T-helper 2 cell treated with Interferon-gamma antibody and Interleukin-4, amounts not matched to agents 5 μg/mL and 100 μg/mL, for 36 hours (primary cell): Measurements from ENCODE around the gene MIXL1.
"Not testable (repeated sequence)": the region's sequence is repeated elsewhere in the genome, so short reads cannot be mapped to it uniquely, and the experiment has no call there.

Source experiments
- DNase-seq: peaks from one replicate; pipeline ENCODE4 v3.0.0; 2021; ENCODE audit warnings: low spot score
- H3K27ac Mint-ChIP-seq: one replicate; pipeline ENCODE4 v1.8.0; 2021; ENCODE audit warnings: mild to moderate bottlenecking, mixed read lengths
- H3K27me3 Mint-ChIP-seq: one replicate; pipeline ENCODE4 v1.8.0; 2021; ENCODE audit warnings: low read depth, mixed read lengths
- H3K36me3 Mint-ChIP-seq: one replicate; pipeline ENCODE4 v1.8.0; 2021; ENCODE audit warnings: low read depth, mixed read lengths
- H3K4me1 Mint-ChIP-seq: one replicate; pipeline ENCODE4 v1.8.0; 2021; ENCODE audit warnings: low read depth, mixed read lengths
- H3K4me3 Mint-ChIP-seq: one replicate; pipeline ENCODE4 v1.8.0; 2022; ENCODE audit warnings: mild to moderate bottlenecking, moderate library complexity, mixed read lengths
- H3K9me3 Mint-ChIP-seq: one replicate; pipeline ENCODE4 v1.8.0; 2021; ENCODE audit warnings: mixed read lengths

Gene MIXL1

GRCh38 chr1:226223157-226223785 lies at the start of gene MIXL1:
MIXL1 (plus strand) TSS chr1:226223664; CDS start chr1:226223682, 18 bp downstream.
- H3K36me3 Mint-ChIP-seq = peaks cover 6% of the 10 kb centered on the region
- peaks cover 4% of the 10 kb centered on the region for H3K4me1 Mint-ChIP-seq
- peaks cover 33% of the 10 kb centered on the region for H3K27me3 Mint-ChIP-seq
- H3K4me3 Mint-ChIP-seq = peak within 1 kb of the TSS; percentile 82
- DNase-seq = no peak
- H3K27ac Mint-ChIP-seq = no peak within 1 kb of the TSS
- no peaks in the 10 kb centered on the region for H3K9me3 Mint-ChIP-seq

GRCh38 chr1:226176870-226177269 lies 46.6 kb upstream of the MIXL1 start:
- H3K36me3 Mint-ChIP-seq = peaks cover 24% of the 10 kb centered on the region
- DNase-seq = no peak
- H3K9me3 Mint-ChIP-seq = no peaks in the 10 kb centered on the region
- no peaks in the 10 kb centered on the region for H3K27me3 Mint-ChIP-seq
- H3K4me3 Mint-ChIP-seq = no peak overlapping the region
- H3K27ac Mint-ChIP-seq = no peak overlapping the region
- peaks cover 15% of the 10 kb centered on the region for H3K4me1 Mint-ChIP-seq

- H3K27ac Mint-ChIP-seq = no peak overlapping the region
- no peak for DNase-seq
- H3K4me1 Mint-ChIP-seq = peaks cover 33% of the 10 kb centered on the region
- no peaks in the 10 kb centered on the region for H3K9me3 Mint-ChIP-seq
- no peak overlapping the region for H3K4me3 Mint-ChIP-seq
- peaks cover 26% of the 10 kb centered on the region for H3K36me3 Mint-ChIP-seq
- no peaks in the 10 kb centered on the region for H3K27me3 Mint-ChIP-seq
Observed at GRCh38 chr1:226181996-226182714, 41.3 kb upstream of the MIXL1 start.

GRCh38 chr1:226185141-226186036 lies 38.1 kb upstream of the MIXL1 start:
- peaks cover 26% of the 10 kb centered on the region for H3K4me1 Mint-ChIP-seq
- peak overlapping the region; percentile 97 for H3K4me3 Mint-ChIP-seq
- no peaks in the 10 kb centered on the region for H3K27me3 Mint-ChIP-seq
- peak overlapping the region; percentile 91 for H3K27ac Mint-ChIP-seq
- no peak for DNase-seq
- no peaks in the 10 kb centered on the region for H3K9me3 Mint-ChIP-seq
- peaks cover 12% of the 10 kb centered on the region for H3K36me3 Mint-ChIP-seq

DNA sequence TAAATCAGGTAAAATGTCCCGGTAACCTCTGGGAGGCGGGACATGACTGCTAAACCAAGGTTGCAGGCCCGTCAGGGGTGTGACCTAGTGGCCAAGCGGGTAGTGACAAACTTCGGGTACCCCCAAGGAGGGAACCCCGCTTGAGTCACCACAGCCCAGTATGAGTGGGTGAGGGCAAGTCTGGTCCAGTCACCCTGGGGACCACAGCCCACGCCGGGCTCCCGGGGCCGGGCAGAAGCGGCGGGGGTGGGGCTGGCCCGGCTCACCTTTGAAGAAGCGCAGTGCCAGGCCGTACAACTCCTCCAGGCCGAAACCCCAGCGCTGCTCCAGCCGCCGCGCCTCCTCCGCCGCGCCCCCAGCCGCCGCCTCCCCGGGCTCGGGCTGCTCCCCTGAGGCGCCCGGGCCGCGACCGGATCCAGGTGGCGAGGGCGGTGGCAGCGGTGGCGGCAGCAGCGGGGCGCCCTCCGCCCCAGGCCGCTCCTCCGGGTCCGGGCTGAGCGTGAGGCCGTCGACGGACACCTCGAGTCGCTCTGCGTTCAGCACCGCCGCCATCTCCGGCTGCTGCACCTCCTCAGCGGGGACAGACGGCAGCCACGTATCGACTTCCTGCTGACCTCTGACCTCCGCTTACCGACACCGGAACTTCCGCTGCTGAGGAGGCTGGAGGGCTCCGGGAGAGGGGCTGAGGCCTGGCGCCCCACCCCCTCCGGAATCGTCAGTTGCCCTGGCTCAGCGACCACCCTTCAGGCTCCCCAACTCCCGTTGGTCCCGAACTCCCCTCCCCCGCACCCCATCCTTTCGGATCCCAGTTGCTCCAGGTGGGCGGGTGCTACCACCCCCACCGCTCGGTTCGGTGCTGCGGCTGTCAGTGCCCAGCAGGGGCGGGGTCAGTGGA lies 37.1 kb upstream of the MIXL1 start, which contains the start of gene ACBD3:
TSS of gene ACBD3 (minus strand) at position 618 of the 895 bp plus-strand sequence. CDS start at position 552, 66 bp downstream.
- peaks cover 24% of the 10 kb centered on the region for H3K4me1 Mint-ChIP-seq
- no peaks in the 10 kb centered on the region for H3K9me3 Mint-ChIP-seq
- peak; percentile 85 for DNase-seq
- no peaks in the 10 kb centered on the region for H3K27me3 Mint-ChIP-seq
- H3K4me3 Mint-ChIP-seq = peak within 1 kb of the TSS; percentile 97
- peak within 1 kb of the TSS; percentile 93 for H3K27ac Mint-ChIP-seq
- H3K36me3 Mint-ChIP-seq = peaks cover 10% of the 10 kb centered on the region

DNA sequence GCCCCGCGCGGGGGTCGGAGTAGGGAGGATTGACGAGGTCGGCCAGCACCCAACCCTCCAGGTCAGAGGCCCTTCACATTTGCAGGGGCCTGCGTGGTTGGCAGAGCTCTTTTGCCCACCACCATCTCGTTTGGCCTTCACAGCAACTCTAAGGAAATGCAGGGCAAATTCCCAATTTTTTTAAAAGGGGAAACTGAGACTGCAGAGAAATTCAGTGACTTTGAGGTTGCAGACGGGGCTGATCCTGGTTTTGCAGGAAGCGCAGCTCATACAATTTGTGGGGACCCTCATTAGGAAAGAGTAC lies 36.5 kb upstream of the MIXL1 start:
- H3K27me3 Mint-ChIP-seq = no peaks in the 10 kb centered on the region
- peaks cover 10% of the 10 kb centered on the region for H3K36me3 Mint-ChIP-seq
- H3K27ac Mint-ChIP-seq = peak overlapping the region; percentile 93
- H3K4me3 Mint-ChIP-seq = peak overlapping the region; percentile 86
- no peaks in the 10 kb centered on the region for H3K9me3 Mint-ChIP-seq
- H3K4me1 Mint-ChIP-seq = peaks cover 23% of the 10 kb centered on the region
- no peak for DNase-seq

DNA sequence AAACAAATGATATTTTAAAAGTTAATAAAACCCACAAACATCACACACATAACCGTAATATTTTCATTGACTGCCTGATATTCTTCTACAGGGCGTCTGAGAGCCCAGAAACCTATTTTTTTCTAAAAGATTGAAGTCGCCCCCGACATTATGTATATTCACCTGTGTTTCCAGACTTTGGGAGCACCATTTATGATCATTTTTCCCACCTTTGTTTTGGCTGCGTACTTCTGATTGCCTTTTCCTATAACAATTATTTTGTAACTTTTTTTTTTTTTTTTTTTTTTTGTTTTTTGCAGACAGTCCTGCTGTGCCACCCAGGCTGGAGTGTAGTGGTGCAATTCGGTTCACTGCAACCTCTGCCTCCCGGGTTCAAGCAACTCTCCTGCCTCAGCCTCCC lies 36.1 kb upstream of the MIXL1 start:
- Mint-ChIP-seq H3K4me1 (peaks cover 21% of the 10 kb centered on the region), H3K27ac (peak overlapping the region; percentile 93), H3K36me3 (peaks cover 9% of the 10 kb centered on the region), H3K9me3 (no peaks in the 10 kb centered on the region), H3K27me3 (no peaks in the 10 kb centered on the region), H3K4me3 (peak overlapping the region; percentile 86)
- DNase-seq = no peak

GRCh38 chr1:226195144-226195543 lies 28.3 kb upstream of the MIXL1 start:
- no peaks in the 10 kb centered on the region for H3K36me3 Mint-ChIP-seq

GRCh38 chr1:226199971-226200370 lies 23.5 kb upstream of the MIXL1 start:
- H3K4me1 Mint-ChIP-seq = no peaks in the 10 kb centered on the region
- H3K9me3 Mint-ChIP-seq = no peaks in the 10 kb centered on the region
- H3K27ac Mint-ChIP-seq = no peak overlapping the region
- H3K36me3 Mint-ChIP-seq = no peaks in the 10 kb centered on the region
- DNase-seq = no peak
- no peak overlapping the region for H3K4me3 Mint-ChIP-seq
- peaks cover 12% of the 10 kb centered on the region for H3K27me3 Mint-ChIP-seq

More at GRCh38 chr1:226195144-226195543, 28.3 kb upstream of the MIXL1 start:
- Mint-ChIP-seq H3K4me3 (no peak overlapping the region), H3K9me3 (no peaks in the 10 kb centered on the region), H3K4me1 (no peaks in the 10 kb centered on the region), H3K27ac (no peak overlapping the region), H3K27me3 (peaks cover 6% of the 10 kb centered on the region)
- no peak for DNase-seq

- peaks cover 12% of the 10 kb centered on the region for H3K27me3 Mint-ChIP-seq
- no peaks in the 10 kb centered on the region for H3K9me3 Mint-ChIP-seq
- H3K36me3 Mint-ChIP-seq = no peaks in the 10 kb centered on the region
- DNase-seq = no peak
- no peak overlapping the region for H3K4me3 Mint-ChIP-seq
- H3K27ac Mint-ChIP-seq = no peak overlapping the region
- H3K4me1 Mint-ChIP-seq = no peaks in the 10 kb centered on the region
Observed at GRCh38 chr1:226201029-226201593, 22.4 kb upstream of the MIXL1 start.

- Mint-ChIP-seq H3K9me3 (no peaks in the 10 kb centered on the region), H3K36me3 (no peaks in the 10 kb centered on the region), H3K4me1 (no peaks in the 10 kb centered on the region), H3K4me3 (no peak overlapping the region), H3K27me3 (peaks cover 12% of the 10 kb centered on the region), H3K27ac (no peak overlapping the region)
- no peak for DNase-seq
Observed at GRCh38 chr1:226202246-226202645, 21.2 kb upstream of the MIXL1 start.

DNA sequence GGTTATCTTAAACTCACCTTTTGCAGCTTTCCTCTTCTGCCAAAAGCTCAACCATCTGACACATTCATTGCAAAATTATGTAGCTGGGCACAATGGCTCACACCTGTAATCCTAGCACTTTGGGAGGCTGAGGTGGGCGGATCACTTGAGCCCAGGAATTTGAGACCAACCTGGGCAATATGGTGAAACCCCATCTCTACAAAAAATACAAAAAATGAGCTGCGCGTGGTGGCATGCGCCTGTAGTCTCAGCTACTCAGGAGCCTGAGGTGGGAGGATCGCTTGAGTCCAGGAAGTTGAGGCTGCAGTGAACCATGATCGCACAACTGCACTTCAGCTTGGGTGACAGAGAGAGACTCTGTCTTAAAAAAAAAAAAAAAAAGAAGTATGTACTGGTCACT lies 20.8 kb upstream of the MIXL1 start:
- not testable (repeated sequence) for H3K9me3 Mint-ChIP-seq, H3K4me3 Mint-ChIP-seq, H3K4me1 Mint-ChIP-seq, H3K27ac Mint-ChIP-seq, H3K36me3 Mint-ChIP-seq, DNase-seq
- peaks cover 12% of the 10 kb centered on the region for H3K27me3 Mint-ChIP-seq

DNA sequence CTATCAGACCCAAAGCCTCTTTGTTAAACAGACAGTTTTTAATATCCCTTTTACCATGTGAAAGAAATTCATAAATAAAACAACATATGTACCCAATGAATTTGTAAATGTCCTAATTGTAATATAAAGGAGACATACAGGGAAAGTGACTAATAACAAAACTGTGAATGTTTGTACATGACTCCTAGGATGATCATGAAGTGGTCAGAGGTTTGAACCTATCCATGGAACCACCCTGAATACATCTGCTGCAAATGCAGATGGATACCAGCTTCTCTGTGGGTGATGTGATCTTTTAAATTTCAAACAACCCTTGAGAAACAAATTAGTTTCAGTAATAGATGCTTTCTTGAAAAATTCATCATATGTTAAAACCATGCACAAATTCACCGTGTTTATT lies 20.2 kb upstream of the MIXL1 start:
- Mint-ChIP-seq H3K27ac (no peak overlapping the region), H3K27me3 (peaks cover 12% of the 10 kb centered on the region), H3K4me3 (no peak overlapping the region), H3K36me3 (no peaks in the 10 kb centered on the region), H3K4me1 (no peaks in the 10 kb centered on the region), H3K9me3 (no peaks in the 10 kb centered on the region)
- DNase-seq = no peak
